Adipose tissue (tissue), 3 donors: Measurements from ENCODE around the gene ITPR1. TPM values are rescaled to one million over a fixed set of nuclear protein-coding genes. Genes with fewer than 3 reads are reported as not detected.
A peak's percentile ranks its signal among the peaks of the same experiment; 100 is the strongest.

Experiments
- H3K27ac ChIP-seq: one replicate; pipeline ENCODE4 v1.5.1; 2013; ENCODE audit warnings: low read depth, low read length
- WGBS, 3 donors: extraction: QIAGEN DNeasy Blood & Tissue Kit; methylation state at CpG; one replicate each; pipeline ENCODE4 v1.1.7; 2013; 5-methylcytosine and 5-hydroxymethylcytosine counted together
- polyA plus RNA-seq, 3 donors: library from polyadenylated mRNA; stranded (reverse); fragments of 200-250 nt; gene quantifications; one replicate each; pipeline ENCODE4 v1.2.3, GENCODE V29; 2013
- donor health status: healthy with polysubstance abuse.
- donor health status: Bipolar disorder and iron deficiency.
- donor health status: healthy.

Gene ITPR1
- polyA plus RNA-seq, 3 donors = 3.5 to 14.2 (median 9.7) TPM

GRCh38 chr3:4732925-4733324 is 239.8 kb downstream of the ITPR1 start:
- no peak overlapping the region for H3K27ac ChIP-seq
- WGBS, 3 donors = 77 to 83% (median 79%) methylated on average over 12 of the region's 12 CpGs

GRCh38 chr3:4734454-4734853 is 241.3 kb downstream of the ITPR1 start:
- 62 to 79% (median 76%) methylated on average over 2 of the region's 2 CpGs for WGBS, 3 donors
- H3K27ac ChIP-seq = no peak overlapping the region

GRCh38 chr3:4735243-4735642 is 242.1 kb downstream of the ITPR1 start:
- no peak overlapping the region for H3K27ac ChIP-seq
- WGBS, 3 donors = 86 to 96% (median 95%) methylated on average over 4 of the region's 4 CpGs

GRCh38 chr3:4736284-4736861 is 243.2 kb downstream of the ITPR1 start:
- H3K27ac ChIP-seq = no peak overlapping the region
- WGBS, 3 donors = 61 to 86% (median 63%) methylated on average over 14 of the region's 14 CpGs

- 81 to 87% (median 85%) methylated on average over 9 of the region's 9 CpGs for WGBS, 3 donors
- H3K27ac ChIP-seq = no peak overlapping the region
Observed at GRCh38 chr3:4738737-4739274, 245.7 kb downstream of the ITPR1 start.

- no peak overlapping the region for H3K27ac ChIP-seq
- WGBS, 3 donors = 86 to 94% (median 87%) methylated on average over 9 of the region's 9 CpGs
Observed at GRCh38 chr3:4739289-4740236, 246.4 kb downstream of the ITPR1 start.

GRCh38 chr3:4740397-4741105 is 247.4 kb downstream of the ITPR1 start:
- 37 to 79% (median 39%) methylated on average over 13 of the region's 13 CpGs for WGBS, 3 donors
- H3K27ac ChIP-seq = peak overlapping the region; percentile 36

- peak overlapping the region; percentile 36 for H3K27ac ChIP-seq
- WGBS, 3 donors = 20 to 51% (median 29%) methylated on average over 3 of the region's 3 CpGs
Observed at GRCh38 chr3:4741106-4741403, 247.9 kb downstream of the ITPR1 start.

GRCh38 chr3:4741404-4742307 is 248.5 kb downstream of the ITPR1 start:
- WGBS, 3 donors = 26 to 36% (median 32%) methylated on average over 14 of the region's 14 CpGs
- peak overlapping the region; percentile 56 for H3K27ac ChIP-seq

- H3K27ac ChIP-seq = peak overlapping the region; percentile 56
- WGBS, 3 donors = 75 to 93% (median 89%) methylated on average over 5 of the region's 5 CpGs
Observed at GRCh38 chr3:4742359-4742758, 249.2 kb downstream of the ITPR1 start.

- H3K27ac ChIP-seq = no peak overlapping the region
- WGBS, 3 donors = 88 to 92% (median 90%) methylated on average over 4 of the region's 4 CpGs
Observed at GRCh38 chr3:4743371-4743770, 250.2 kb downstream of the ITPR1 start.

- no peak overlapping the region for H3K27ac ChIP-seq
- WGBS, 3 donors = 56 to 73% (median 64%) methylated on average over 3 of the region's 3 CpGs
Observed at GRCh38 chr3:4744405-4745234, 251.5 kb downstream of the ITPR1 start.

GRCh38 chr3:4745235-4745610 is 252.1 kb downstream of the ITPR1 start:
- 69 to 76% (median 74%) methylated on average over 7 of the region's 7 CpGs for WGBS, 3 donors
- H3K27ac ChIP-seq = no peak overlapping the region

- no peak overlapping the region for H3K27ac ChIP-seq
- WGBS, 3 donors = 67 to 86% (median 74%) methylated on average over 11 of the region's 11 CpGs
Observed at GRCh38 chr3:4746241-4746958, 253.3 kb downstream of the ITPR1 start.

- 39 to 87% (median 83%) methylated on average over 1 of the region's 1 CpG for WGBS, 3 donors
Observed at GRCh38 chr3:4748127-4748526, 255.0 kb downstream of the ITPR1 start.

GRCh38 chr3:4748701-4749378 is 255.7 kb downstream of the ITPR1 start:
- WGBS, 3 donors = 85 to 88% (median 86%) methylated on average over 16 of the region's 16 CpGs
- no peak overlapping the region for H3K27ac ChIP-seq

More at GRCh38 chr3:4748127-4748526, 255.0 kb downstream of the ITPR1 start:
- no peak overlapping the region for H3K27ac ChIP-seq
